Vagina (tissue), 2 donors: ENCODE measurements around the gene TMEM184B.

Experiments used
- POLR2A ChIP-seq, 2 donors: fragments of 450-650 bp; IDR thresholded peaks; one replicate each; pipeline ENCODE4 v1.6.1; 2017; ENCODE audit warnings: antibody characterized with exemption in 2 of 2, mild to moderate bottlenecking in 2 of 2, moderate library complexity in 2 of 2
- TF ChIP-seq, protein P1 (sequence below), 3 experiments: fragments of 450-650 bp in 2 of 3; fragments of 200-600 bp in 1 of 3; sonication (generic) in 1 of 3; IDR thresholded peaks; one replicate each; pipeline ENCODE4 v1.5.1; 2017 to 2019; ENCODE audit warnings: antibody characterized with exemption in 3 of 3, mild to moderate bottlenecking in 2 of 3, moderate library complexity in 2 of 3

DNA sequence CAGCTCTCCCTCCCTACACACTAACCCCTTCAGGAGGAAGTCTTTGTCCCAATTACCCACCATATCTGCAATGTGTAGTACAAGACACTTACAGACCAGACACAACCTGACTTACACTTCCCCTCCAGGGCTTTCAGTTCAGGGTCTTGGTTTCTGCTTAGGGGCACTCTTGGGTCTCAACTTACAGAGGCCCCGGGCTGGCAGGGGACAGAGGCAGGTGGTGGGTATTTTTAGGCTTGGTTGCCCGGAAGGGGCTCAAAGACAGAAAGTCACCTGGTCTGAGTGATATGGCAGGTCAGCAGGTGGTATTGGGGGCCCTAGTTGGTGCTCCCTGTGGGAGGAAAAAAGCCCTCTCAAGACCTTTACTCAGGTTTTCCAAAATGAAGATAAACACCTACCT is 3.4 kb upstream of the TMEM184B start:
- no peak for TF ChIP-seq POLR2A (IDR thresholded peaks at IDR 0.05)
- TF ChIP-seq, protein P1, sequence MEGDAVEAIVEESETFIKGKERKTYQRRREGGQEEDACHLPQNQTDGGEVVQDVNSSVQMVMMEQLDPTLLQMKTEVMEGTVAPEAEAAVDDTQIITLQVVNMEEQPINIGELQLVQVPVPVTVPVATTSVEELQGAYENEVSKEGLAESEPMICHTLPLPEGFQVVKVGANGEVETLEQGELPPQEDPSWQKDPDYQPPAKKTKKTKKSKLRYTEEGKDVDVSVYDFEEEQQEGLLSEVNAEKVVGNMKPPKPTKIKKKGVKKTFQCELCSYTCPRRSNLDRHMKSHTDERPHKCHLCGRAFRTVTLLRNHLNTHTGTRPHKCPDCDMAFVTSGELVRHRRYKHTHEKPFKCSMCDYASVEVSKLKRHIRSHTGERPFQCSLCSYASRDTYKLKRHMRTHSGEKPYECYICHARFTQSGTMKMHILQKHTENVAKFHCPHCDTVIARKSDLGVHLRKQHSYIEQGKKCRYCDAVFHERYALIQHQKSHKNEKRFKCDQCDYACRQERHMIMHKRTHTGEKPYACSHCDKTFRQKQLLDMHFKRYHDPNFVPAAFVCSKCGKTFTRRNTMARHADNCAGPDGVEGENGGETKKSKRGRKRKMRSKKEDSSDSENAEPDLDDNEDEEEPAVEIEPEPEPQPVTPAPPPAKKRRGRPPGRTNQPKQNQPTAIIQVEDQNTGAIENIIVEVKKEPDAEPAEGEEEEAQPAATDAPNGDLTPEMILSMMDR (IDR thresholded peaks at IDR 0.05), result no peak
